HG03439 (cell line): ENCODE data around the gene RAI2.
"Not testable (repeated sequence)": the region's sequence is repeated elsewhere in the genome, so short reads cannot be mapped to it uniquely, and the experiment has no call there.

Experiments
- ATAC-seq: cut with Tn5 transposase; IDR thresholded peaks from one replicate; pipeline ENCODE4 v1.9.1; 2021; ENCODE audit warnings: mild to moderate bottlenecking, moderate library complexity; ENCODE audit not compliant: unreplicated experiment

RAI2 gene

DNA sequence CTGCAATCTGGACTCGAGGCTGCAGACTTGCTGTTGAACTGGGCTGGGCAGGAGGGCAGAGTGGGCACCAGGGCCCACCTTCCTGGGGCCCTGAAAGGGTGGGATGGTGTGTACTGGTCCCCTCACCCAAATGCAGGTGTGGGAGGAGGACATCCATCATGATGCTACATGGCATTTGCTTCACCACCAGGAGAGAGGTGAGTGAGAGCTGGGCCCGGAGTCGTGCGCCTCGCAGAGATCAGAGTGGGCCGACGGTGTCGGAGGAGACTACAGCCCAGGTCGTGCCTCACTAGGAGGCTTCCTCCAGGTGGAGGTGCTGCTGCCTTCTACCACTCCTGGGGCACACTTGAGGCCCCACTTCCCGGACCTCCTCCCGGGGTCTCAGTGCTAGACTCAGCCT lies 73.5 kb downstream of the RAI2 start:
- no peak for ATAC-seq

DNA sequence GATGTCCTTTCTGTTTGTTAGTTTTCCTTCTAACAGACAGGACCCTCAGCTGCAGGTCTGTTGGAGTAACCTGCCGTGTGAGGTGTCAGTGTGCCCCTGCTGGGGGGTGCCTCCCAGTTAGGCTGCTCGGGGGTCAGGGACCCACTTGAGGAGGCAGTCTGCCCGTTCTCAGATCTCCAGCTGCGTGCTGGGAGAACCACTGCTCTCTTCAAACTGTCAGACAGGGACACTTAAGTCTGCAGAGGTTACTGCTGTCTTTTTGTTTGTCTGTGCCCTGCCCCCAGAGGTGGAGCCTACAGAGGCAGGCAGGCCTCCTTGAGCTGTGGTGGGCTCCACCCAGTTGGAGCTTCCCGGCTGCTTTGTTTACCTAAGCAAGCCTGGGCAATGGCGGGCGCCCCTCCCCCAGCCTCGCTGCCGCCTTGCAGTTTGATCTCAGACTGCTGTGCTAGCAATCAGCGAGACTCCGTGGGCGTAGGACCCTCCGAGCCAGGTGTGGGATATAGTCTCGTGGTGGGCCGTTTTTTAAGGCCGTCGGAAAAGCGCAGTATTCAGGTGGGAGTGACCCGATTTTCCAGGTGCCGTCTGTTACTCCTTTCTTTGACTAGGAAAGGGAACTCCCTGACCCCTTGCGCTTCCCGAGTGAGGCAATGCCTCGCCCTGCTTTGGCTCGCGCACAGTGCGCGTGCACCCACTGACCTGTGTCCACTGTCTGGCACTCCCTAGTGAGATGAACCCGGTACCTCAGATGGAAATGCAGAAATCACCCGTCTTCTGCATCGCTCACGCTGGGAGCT lies 74.3 kb downstream of the RAI2 start:
- not testable (repeated sequence) for ATAC-seq

DNA sequence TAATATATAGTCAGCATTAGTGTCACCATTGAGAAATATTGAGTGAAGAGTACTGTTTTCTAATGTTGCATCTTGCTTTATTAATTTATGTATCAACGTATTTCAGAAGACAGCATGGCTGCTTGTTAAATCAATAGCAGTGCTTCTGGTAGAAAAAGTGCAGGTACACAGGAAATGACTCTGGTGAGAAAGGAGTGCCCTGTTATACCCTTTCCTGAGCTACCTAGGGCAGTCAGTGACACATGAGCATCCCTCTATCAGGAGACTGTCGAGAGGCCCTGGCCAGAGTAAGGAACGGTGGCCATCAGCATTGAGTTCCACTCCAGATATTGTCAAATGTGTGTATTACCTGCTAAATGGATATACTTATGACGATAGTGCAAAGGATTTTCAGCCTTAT lies 81.7 kb downstream of the RAI2 start:
- no peak for ATAC-seq

DNA sequence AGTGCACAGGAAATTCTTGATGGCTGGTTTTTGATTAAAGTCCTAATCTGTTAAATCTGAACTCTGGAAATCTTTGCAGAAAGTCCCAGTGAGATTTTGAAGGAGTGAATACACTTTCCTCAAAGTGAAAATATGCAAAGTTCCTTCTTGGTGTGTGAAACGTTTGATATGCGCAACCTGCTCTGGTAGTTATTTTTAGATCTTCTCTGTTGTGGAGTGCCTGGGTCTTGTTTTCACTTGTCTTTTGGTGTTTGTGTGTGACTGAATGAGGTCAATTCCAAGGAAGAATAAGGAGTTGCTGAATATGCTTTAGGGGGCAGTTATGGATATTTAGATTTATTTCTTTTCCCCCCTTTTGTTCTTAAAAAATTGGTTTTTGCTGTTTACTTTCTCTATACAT lies 82.1 kb downstream of the RAI2 start:
- ATAC-seq: no peak

DNA sequence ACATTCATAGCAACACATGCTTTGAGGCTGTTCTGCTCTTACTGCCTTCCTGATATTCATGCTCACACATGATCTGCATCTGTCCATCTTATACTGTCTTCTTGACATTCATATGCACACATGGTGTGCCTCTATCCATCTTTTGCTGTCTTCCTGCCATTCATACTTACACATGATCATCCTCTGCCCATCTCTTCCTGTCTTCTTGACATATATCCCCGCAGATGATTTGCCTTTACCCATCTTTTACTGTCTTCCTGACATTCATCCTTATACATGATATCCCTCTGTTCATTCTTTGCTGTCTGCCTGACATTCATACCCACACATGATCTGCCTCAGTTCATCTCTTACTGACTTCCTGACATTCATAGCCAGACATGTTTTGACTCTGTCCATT lies 87.0 kb downstream of the RAI2 start:
- ATAC-seq: no peak

DNA sequence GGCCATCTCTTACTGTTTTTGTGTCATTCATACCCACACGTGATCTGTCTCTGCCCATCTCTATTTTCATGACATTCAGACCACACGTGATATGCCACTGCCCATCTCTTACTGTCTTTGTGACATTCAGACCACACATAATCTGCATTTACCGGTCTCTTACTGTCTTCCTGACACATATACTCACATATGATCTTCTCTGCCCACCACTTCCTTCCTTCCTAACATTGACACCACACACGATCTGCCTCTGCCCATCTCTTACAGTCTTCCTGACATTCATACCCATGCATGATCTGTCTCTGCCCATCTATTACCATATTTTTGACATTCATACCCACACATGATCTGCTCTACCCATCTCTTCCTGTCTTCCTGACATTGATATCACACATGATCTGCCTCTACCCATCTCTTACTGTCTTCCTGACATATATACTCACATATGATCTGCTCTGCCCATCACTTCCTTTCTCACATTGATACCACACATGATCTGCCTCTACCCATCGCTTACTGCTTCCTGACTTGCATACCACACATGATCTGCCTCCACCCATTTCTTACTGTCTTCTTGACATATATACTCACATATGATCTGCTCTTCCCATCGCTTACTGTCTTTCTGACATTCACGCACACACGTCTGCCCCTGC lies 87.7 kb downstream of the RAI2 start:
- ATAC-seq: no peak

DNA sequence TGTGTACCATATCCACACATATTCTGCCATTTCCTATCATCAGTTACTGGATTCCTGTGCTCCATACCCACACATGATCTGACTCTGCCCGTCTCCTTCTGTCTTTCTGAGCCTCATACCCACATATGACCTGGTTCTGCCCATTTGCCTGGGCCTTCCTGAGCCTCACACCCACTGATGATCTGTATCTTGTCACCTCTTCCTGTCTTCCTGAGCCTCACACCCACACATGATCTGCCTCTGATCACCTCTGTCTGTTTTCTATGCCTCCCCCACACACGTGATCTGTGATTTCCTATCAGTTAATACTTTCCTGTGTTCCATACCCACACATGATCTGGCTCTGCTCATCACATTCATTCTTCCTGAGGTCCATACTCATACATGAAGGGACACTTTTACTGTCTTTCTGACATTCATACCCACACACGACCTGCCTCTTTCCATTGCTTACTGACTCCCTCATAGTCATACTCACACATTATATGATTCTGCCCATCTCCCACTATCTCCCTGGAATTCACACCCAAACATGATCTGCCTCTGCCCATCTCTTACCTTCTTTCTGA lies 91.3 kb downstream of the RAI2 start:
- no peak for ATAC-seq

DNA sequence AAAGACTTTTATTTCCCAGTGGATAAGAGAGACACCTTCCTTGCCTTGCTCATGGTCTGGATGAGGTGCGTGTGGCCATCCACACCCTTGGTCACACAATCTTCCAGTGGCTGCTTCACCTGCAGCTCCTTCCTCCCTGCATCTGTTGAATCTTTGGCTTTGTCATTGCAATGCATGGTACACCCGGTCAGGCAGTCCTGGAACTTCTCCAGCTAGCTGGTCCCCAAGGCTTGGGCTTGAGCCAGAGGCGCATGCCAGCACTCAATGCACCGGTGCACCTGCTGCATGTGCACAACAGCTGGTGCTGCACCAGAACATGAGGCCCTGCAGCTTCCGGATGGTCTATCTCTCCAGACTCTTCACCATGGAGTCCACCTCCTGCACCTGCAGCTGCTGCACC lies 92.1 kb downstream of the RAI2 start:
- ATAC-seq: no peak

DNA sequence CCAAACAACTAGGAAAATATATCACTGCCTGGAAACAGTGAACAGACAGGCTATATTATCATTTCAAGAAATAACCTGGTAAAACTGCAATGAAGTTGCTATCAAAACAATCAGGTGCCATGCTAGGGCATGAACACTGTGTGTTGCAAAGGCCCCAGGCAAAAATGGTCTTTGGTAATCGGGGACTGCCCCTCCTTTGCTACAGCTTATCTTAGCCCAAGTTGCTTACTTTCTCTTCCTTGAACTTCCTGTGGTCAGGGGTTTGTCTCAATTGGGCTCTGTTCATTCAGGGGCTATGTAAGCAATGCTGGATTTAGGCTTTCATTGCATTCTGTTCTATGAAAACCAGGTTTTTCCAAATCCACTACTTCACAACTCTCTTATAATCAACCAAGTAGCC lies 93.4 kb downstream of the RAI2 start:
- ATAC-seq: no peak

DNA sequence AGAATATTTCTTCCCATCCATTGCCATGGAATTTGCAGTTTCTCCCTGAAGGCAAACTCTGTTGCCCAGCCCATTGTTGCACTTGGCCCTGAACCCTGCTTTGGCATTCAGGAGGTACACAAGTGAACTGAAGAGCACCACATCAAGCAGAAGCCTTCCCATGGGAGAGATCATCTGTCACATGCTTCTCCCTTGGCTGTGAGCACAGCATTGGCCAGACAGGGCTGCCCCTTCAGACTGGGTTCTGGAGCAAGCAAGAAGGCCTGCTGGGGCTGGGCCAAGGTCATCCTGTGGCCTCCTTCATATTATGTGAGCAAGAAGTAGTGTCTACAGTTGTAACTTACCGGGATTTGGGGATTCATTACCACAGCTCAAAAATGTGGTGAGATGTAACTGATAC lies 101.1 kb downstream of the RAI2 start:
- ATAC-seq: no peak

DNA sequence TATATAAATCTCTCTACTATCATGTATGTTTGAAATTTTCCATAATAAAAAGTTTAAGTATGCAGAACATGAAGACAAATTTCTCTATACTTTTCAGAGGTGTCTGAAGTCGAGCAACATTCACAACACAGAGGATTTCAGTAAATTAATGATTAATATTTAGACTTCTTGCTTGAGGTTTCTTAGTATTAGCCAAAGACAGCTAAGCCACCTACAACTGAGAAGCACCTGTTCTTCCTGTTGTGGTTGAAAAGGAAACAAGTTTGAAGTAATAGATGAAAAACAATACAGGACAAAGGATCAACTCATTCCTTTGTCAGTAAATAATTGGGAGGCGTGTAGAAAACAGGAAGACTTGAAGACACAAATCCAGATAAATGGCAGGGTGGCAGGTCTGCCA lies 102.7 kb downstream of the RAI2 start:
- ATAC-seq: no peak

DNA sequence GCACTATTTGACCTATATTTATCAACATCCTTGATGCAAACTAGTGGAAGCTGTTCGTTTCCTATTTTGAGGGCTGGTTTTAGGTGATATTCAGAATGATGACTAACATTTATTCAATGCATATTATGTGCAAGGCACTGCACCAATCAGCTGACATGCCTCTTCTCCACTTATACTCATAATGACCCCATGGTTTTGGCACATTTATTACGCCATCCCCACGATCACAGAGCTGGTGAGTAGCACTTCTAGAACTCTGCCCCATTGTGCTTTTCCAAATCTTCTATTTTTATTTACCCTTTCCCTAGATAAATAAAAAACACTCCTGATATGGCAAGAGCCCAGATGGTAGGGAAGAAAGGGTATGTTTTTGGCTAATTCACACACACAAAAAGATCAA lies 110.7 kb downstream of the RAI2 start:
- no peak for ATAC-seq
